Tibial nerve (tissue), 4 donors: ENCODE data around the gene FAM234A.

Experiments used
- EP300 ChIP-seq, 2 donors: sonication (generic); formaldehyde crosslinking; IDR thresholded peaks; one replicate each; pipeline ENCODE4 v1.6.1; 2017; ENCODE audit warnings: antibody characterized with exemption in 2 of 2, mild to moderate bottlenecking in 1 of 2
- POLR2A ChIP-seq, 2 donors: fragments of 450-650 bp; IDR thresholded peaks; one replicate each; pipeline ENCODE4 v1.6.1; 2017; ENCODE audit warnings: antibody characterized with exemption in 2 of 2, mild to moderate bottlenecking in 2 of 2, moderate library complexity in 2 of 2
- TF ChIP-seq, protein P1 (sequence below), 5 experiments: fragments of 200-600 bp in 3 of 5; fragments of 450-650 bp in 2 of 5; sonication (generic) in 3 of 5; IDR thresholded peaks; one replicate each; pipeline ENCODE4 v1.5.1; 2016 to 2019; ENCODE audit warnings: antibody characterized with exemption in 5 of 5, mild to moderate bottlenecking in 3 of 5, moderate library complexity in 2 of 5

DNA sequence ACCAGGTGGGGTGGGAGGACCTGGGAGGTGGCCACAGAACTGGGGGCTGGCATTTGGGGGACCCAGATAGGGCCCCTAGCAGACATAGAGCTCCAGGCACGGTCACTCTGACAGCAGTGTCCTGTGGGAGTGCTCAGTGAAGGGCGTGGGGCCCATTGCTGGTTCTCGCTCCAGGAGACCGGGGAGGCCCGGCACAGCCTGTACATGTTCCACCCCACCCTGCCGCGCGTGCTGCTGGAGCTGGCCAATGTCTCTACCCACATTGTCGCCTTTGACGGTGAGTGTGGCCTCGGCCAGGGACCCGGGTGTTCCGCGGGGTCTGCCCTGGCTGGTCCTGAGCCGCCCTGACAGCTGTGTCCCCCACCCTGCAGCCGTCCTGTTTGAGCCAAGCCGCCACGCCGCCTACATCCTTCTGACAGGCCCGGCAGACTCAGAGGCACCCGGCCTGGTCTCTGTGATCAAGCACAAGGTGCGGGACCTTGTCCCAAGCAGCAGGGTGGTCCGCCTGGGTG lies 29.9 kb downstream of the FAM234A start:
- TF ChIP-seq, protein P1, sequence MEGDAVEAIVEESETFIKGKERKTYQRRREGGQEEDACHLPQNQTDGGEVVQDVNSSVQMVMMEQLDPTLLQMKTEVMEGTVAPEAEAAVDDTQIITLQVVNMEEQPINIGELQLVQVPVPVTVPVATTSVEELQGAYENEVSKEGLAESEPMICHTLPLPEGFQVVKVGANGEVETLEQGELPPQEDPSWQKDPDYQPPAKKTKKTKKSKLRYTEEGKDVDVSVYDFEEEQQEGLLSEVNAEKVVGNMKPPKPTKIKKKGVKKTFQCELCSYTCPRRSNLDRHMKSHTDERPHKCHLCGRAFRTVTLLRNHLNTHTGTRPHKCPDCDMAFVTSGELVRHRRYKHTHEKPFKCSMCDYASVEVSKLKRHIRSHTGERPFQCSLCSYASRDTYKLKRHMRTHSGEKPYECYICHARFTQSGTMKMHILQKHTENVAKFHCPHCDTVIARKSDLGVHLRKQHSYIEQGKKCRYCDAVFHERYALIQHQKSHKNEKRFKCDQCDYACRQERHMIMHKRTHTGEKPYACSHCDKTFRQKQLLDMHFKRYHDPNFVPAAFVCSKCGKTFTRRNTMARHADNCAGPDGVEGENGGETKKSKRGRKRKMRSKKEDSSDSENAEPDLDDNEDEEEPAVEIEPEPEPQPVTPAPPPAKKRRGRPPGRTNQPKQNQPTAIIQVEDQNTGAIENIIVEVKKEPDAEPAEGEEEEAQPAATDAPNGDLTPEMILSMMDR (IDR thresholded peaks at IDR 0.05): no peak
- TF ChIP-seq POLR2A (IDR thresholded peaks at IDR 0.05) (no peak), EP300 (IDR thresholded peaks at IDR 0.05) (no peak)
